ENCODE data around the gene PROSER2. TPM values are rescaled to one million over a fixed set of nuclear protein-coding genes. Genes with fewer than 3 reads are reported as not detected.

Gene PROSER2
- total RNA-seq, 4 donors from 2014 or later = 2.5 to 5.9 (median 3.7) TPM

DNA sequence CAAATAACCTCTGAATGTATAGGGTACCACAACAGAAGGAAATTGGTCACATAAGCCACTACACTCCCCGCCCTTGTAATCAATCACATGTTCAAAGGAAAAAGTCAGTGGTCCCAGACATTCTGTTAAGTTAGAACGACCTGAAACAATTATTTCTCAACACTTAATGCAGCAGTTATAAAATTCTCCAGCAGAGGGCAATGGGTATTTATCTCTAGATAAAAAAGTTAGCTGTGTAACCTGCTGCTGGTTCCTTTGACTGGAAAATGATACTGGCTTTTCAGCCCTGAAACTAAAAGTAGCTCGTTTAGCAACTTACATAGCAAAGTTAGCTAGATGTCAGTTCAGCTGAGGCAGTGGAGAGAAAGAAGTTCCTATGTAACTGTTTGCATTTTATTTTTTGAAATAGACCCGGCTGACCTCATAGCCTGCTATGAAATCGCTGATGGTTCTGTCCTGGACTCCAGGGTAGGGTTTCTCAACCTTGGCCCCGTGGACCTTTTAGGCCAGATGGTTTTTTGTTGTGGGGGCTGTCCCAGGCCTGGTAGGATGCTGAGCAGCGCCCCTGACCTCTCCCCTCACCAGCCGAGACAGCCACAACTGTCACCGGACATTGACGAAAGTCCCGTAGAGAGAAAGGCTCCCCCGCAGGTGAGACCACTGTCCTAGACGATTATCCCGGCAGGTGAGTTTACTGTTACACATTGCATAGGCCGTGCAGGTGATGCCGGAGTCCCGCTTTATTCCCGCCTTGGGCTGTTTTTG, 40.2 kb upstream of the PROSER2 start:
- Histone ChIP-seq H3K27ac (replicated peaks in 1 of 4) (no peak overlapping the region), H3K9me3 (no peaks in the 10 kb centered on the region), H3K27me3 (peaks cover 0 to 14% (median 0%) of the 10 kb centered on the region in 4 donors), H3K4me3 (no peak overlapping the region), H3K4me1 (no peaks in the 10 kb centered on the region), H3K36me3 (no peaks in the 10 kb centered on the region)
- 71% methylated on average over 15 of the region's 18 CpGs for WGBS
- no peak for DNase-seq (ENCODE audit: extremely low spot score)
- intact Hi-C loops (cut with DNase I) = no loop called here
- TF ChIP-seq, protein P1, sequence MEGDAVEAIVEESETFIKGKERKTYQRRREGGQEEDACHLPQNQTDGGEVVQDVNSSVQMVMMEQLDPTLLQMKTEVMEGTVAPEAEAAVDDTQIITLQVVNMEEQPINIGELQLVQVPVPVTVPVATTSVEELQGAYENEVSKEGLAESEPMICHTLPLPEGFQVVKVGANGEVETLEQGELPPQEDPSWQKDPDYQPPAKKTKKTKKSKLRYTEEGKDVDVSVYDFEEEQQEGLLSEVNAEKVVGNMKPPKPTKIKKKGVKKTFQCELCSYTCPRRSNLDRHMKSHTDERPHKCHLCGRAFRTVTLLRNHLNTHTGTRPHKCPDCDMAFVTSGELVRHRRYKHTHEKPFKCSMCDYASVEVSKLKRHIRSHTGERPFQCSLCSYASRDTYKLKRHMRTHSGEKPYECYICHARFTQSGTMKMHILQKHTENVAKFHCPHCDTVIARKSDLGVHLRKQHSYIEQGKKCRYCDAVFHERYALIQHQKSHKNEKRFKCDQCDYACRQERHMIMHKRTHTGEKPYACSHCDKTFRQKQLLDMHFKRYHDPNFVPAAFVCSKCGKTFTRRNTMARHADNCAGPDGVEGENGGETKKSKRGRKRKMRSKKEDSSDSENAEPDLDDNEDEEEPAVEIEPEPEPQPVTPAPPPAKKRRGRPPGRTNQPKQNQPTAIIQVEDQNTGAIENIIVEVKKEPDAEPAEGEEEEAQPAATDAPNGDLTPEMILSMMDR (IDR thresholded peaks at IDR 0.05) = peak; percentile 49 to 73 (median 57)
- no peak for TF ChIP-seq POLR2A (IDR thresholded peaks at IDR 0.05; ENCODE audit: low read depth)
- TF ChIP-seq EP300 (IDR thresholded peaks at IDR 0.05) = no peak

DNA sequence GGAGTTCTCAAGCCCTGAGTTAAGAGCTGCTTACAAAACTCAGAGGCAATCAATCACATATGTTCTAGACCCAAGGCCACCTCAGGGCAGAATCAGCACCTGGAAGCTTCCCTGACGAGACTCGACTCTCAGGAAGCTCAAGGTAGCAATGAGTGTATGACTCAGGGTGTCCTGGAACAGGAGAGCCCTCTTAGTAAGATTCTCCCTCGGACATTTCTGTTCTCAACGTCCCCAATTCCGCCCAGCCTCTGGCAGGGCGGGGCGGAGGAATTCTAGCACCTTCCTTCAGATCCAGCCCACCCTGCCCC, 39.6 kb upstream of the PROSER2 start:
- no peaks in the 10 kb centered on the region for H3K36me3 ChIP-seq
- TF ChIP-seq POLR2A (IDR thresholded peaks at IDR 0.05; ENCODE audit: low read depth) (no peak), EP300 (IDR thresholded peaks at IDR 0.05) (no peak), POLR2AphosphoS5 (IDR thresholded peaks at IDR 0.05) (no peak)
- TF ChIP-seq, protein P1 (IDR thresholded peaks at IDR 0.05) = no peak
- H3K27me3 ChIP-seq = peaks cover 0 to 15% (median 0%) of the 10 kb centered on the region in 4 donors
- no peaks in the 10 kb centered on the region for H3K4me1 ChIP-seq
- no peak overlapping the region for H3K4me3 ChIP-seq
- H3K27ac ChIP-seq (replicated peaks in 1 of 4) = no peak overlapping the region
- intact Hi-C loops (cut with DNase I) = no loop called here
- WGBS = 100% methylated on average over 4 of the region's 7 CpGs
- no peak for DNase-seq (ENCODE audit: extremely low spot score)
- H3K9me3 ChIP-seq = no peaks in the 10 kb centered on the region

DNA sequence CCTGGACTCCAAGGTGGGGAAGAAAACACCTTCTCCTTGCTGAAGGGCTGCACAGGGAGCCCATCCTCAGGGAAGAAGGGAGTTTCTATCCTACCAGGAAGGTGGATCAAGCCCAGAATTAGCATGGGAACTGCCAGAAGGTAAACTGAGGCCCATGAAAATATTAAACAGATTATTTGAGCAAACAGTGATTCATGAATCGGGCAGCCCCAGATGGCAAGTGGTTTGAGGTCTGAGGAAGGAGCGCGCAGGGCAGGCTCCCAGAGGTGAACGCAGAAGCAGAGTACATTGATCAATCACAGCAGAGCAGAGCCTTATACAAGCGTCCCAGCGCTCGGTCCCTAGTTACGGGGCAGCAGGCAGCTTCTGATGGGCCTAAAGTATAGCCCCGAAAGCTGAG, 35.8 kb upstream of the PROSER2 start:
- Histone ChIP-seq H3K4me3 (no peak overlapping the region), H3K36me3 (no peaks in the 10 kb centered on the region), H3K27ac (replicated peaks in 1 of 4) (no peak overlapping the region), H3K4me1 (peaks cover 0 to 4% (median 0%) of the 10 kb centered on the region in 4 donors), H3K27me3 (peaks cover 0 to 24% (median 0%) of the 10 kb centered on the region in 4 donors), H3K9me3 (no peaks in the 10 kb centered on the region)
- DNase-seq (ENCODE audit: extremely low spot score) = no peak
- intact Hi-C loops (cut with DNase I) = no loop called here
- 90% methylated on average over 9 of the region's 9 CpGs for WGBS
- TF ChIP-seq POLR2AphosphoS5 (IDR thresholded peaks at IDR 0.05) = no peak
- TF ChIP-seq, protein P1 (IDR thresholded peaks at IDR 0.05) = no peak
- no peak for TF ChIP-seq POLR2A (IDR thresholded peaks at IDR 0.05; ENCODE audit: low read depth)
- TF ChIP-seq EP300 (IDR thresholded peaks at IDR 0.05) = no peak

DNA sequence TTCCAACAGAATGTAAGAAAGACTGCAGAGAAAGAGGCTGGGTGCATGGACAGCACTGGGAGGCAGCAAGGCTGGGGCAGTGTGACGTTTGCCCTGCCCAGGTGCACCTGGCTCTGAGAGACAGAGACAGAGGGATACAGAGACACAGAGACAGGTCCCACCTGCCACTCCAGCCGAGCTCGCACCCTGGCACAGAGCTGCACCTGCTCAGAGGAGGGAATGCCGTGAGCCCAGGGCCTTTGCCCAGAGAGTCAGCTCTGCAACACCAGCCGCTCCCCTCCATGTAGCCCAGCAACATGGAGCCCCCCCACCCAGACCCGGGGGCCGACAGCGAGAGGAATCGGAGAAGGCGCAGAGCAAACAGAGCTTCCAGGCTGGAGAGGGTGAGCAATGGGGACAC, 35.3 kb upstream of the PROSER2 start:
- Histone ChIP-seq H3K4me1 (peaks cover 0 to 4% (median 0%) of the 10 kb centered on the region in 4 donors), H3K27ac (replicated peaks in 1 of 4) (no peak overlapping the region), H3K4me3 (no peak overlapping the region), H3K9me3 (no peaks in the 10 kb centered on the region), H3K36me3 (no peaks in the 10 kb centered on the region), H3K27me3 (peaks cover 0 to 24% (median 0%) of the 10 kb centered on the region in 4 donors)
- no peak for TF ChIP-seq POLR2AphosphoS5 (IDR thresholded peaks at IDR 0.05)
- TF ChIP-seq, protein P1 (IDR thresholded peaks at IDR 0.05) = no peak
- no peak for TF ChIP-seq POLR2A (IDR thresholded peaks at IDR 0.05; ENCODE audit: low read depth)
- no peak for TF ChIP-seq EP300 (IDR thresholded peaks at IDR 0.05)
- WGBS = 83% methylated on average over 4 of the region's 10 CpGs
- intact Hi-C loops (cut with DNase I) = no loop called here
- no peak for DNase-seq (ENCODE audit: extremely low spot score)

DNA sequence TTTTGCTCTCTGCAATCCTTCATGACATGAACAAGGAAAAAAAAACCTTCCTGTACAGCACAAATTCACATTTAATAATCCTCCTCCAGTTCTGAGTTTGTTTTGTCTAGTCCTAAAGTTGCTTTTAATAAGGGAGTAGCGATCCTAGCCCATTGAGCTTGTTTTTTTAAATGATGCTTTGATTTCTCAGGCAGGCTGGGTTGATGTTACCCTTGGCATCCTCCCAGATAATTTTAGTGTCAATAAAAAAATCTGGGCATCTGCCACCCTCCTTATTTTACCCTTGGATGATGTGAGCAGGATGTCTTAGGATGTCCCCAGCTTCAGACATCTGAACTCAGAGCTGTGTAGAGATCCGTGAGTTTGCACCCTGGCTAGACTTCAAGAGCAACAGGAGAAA, 33.9 kb upstream of the PROSER2 start:
- Histone ChIP-seq H3K4me3 (no peak overlapping the region), H3K27ac (replicated peaks in 1 of 4) (no peak overlapping the region), H3K9me3 (no peaks in the 10 kb centered on the region), H3K36me3 (no peaks in the 10 kb centered on the region), H3K4me1 (peaks cover 0 to 4% (median 0%) of the 10 kb centered on the region in 4 donors), H3K27me3 (peaks cover 0 to 24% (median 0%) of the 10 kb centered on the region in 4 donors)
- no peak for DNase-seq (ENCODE audit: extremely low spot score)
- WGBS = 44% methylated on average over 2 of the region's 2 CpGs
- intact Hi-C loops (cut with DNase I) = no loop called here
- no peak for TF ChIP-seq POLR2A (IDR thresholded peaks at IDR 0.05; ENCODE audit: low read depth)
- no peak for TF ChIP-seq EP300 (IDR thresholded peaks at IDR 0.05)
- TF ChIP-seq, protein P1 (IDR thresholded peaks at IDR 0.05) = no peak
- no peak for TF ChIP-seq POLR2AphosphoS5 (IDR thresholded peaks at IDR 0.05)

All from esophagus muscularis mucosa (tissue), 4 donors.